Endodermal cell (in vitro differentiated cells): ENCODE measurements around the gene SULT1A1. TPM values are rescaled to one million over a fixed set of nuclear protein-coding genes. Genes with fewer than 3 reads are reported as not detected.
"Not testable (repeated sequence)": the region's sequence is repeated elsewhere in the genome, so short reads cannot be mapped to it uniquely, and the experiment has no call there.

Experiments used
- DNase-seq: peaks from one replicate; pipeline ENCODE4 v3.0.0-alpha.2; 2017
- H3K27ac ChIP-seq: 2 replicates; pipeline ENCODE4 v1.5.1; 2013; ENCODE audit warnings: mild to moderate bottlenecking, low read depth, low read length, moderate library complexity
- H3K27me3 ChIP-seq: 2 replicates; pipeline ENCODE4 v1.6.1; 2013; ENCODE audit warnings: mild to moderate bottlenecking, low read length, moderate library complexity; ENCODE audit not compliant: insufficient read depth, control insufficient read depth, poor library complexity, severe bottlenecking
- H3K36me3 ChIP-seq: 2 replicates; pipeline ENCODE4 v1.7.0; 2013; ENCODE audit warnings: mild to moderate bottlenecking, low read length, moderate library complexity; ENCODE audit not compliant: control insufficient read depth, insufficient read depth
- H3K4me1 ChIP-seq: one replicate; pipeline ENCODE4 v1.7.0; 2013; ENCODE audit warnings: low read length; ENCODE audit not compliant: control insufficient read depth, insufficient read depth
- H3K4me3 ChIP-seq: 2 replicates; pipeline ENCODE4 v1.5.1; 2013; ENCODE audit warnings: mild to moderate bottlenecking, low read length, moderate library complexity
- H3K9ac ChIP-seq: 2 replicates; pipeline ENCODE4 v1.6.1; 2013; ENCODE audit warnings: mild to moderate bottlenecking, low read length, moderate library complexity; ENCODE audit not compliant: poor library complexity, severe bottlenecking; ENCODE audit errors: extremely low read depth
- H3K9me3 ChIP-seq: 2 replicates; pipeline ENCODE4 v1.6.1; 2013; ENCODE audit warnings: mild to moderate bottlenecking, low read length, moderate library complexity; ENCODE audit not compliant: control insufficient read depth
- H3K27ac Mint-ChIP-seq: 2 replicates; pipeline ENCODE4 v1.8.0; 2020; ENCODE audit warnings: mixed read lengths
- H3K27me3 Mint-ChIP-seq: 2 replicates; pipeline ENCODE4 v1.8.0; 2021; ENCODE audit warnings: mild to moderate bottlenecking, mixed read lengths; ENCODE audit not compliant: insufficient read depth
- H3K36me3 Mint-ChIP-seq: 2 replicates; pipeline ENCODE4 v1.8.0; 2020; ENCODE audit warnings: low read depth, mixed read lengths
- H3K4me1 Mint-ChIP-seq: 2 replicates; pipeline ENCODE4 v1.8.0; 2020; ENCODE audit warnings: mixed read lengths
- H3K4me3 Mint-ChIP-seq: 2 replicates; pipeline ENCODE4 v1.8.0; 2020; ENCODE audit warnings: mild to moderate bottlenecking, moderate library complexity, mixed read lengths
- H3K9me3 Mint-ChIP-seq: 2 replicates; pipeline ENCODE4 v1.8.0; 2020; ENCODE audit warnings: mild to moderate bottlenecking, mixed read lengths
- CTCF ChIP-seq: fragments of 200-600 bp; sonication (generic); conservative IDR thresholded peaks from 2 replicates; pipeline ENCODE4 v1.5.0; 2021; ENCODE audit warnings: antibody characterized with exemption, mild to moderate bottlenecking
- WGBS, 2 experiments: methylation state at CpG; one replicate each; pipeline versions ENCODE4 v1.1.5 to v1.1.7; 2013; ENCODE audit warnings: missing lambda C conversion rate in 2 of 2, mixed read lengths in 1 of 2; ENCODE audit not compliant: insufficient coverage in 1 of 2, insufficient read length in 1 of 2; 5-methylcytosine and 5-hydroxymethylcytosine counted together
- total RNA-seq, 2 donors: library from RNA; stranded (reverse); fragmentation: NEBNext Ultra II Directional in 1 of 2; extraction: Animal tissue kit (Norgen Biotek cat#: 25700) in 1 of 2; gene quantifications; 2 replicates in 1 of 2; 3 replicates in 1 of 2; pipeline ENCODE4 v1.2.1, GENCODE V29; 2021

SULT1A1 gene
- total RNA-seq, 2 donors from 2014 or later, result 4.3 to 7.2 TPM

DNA sequence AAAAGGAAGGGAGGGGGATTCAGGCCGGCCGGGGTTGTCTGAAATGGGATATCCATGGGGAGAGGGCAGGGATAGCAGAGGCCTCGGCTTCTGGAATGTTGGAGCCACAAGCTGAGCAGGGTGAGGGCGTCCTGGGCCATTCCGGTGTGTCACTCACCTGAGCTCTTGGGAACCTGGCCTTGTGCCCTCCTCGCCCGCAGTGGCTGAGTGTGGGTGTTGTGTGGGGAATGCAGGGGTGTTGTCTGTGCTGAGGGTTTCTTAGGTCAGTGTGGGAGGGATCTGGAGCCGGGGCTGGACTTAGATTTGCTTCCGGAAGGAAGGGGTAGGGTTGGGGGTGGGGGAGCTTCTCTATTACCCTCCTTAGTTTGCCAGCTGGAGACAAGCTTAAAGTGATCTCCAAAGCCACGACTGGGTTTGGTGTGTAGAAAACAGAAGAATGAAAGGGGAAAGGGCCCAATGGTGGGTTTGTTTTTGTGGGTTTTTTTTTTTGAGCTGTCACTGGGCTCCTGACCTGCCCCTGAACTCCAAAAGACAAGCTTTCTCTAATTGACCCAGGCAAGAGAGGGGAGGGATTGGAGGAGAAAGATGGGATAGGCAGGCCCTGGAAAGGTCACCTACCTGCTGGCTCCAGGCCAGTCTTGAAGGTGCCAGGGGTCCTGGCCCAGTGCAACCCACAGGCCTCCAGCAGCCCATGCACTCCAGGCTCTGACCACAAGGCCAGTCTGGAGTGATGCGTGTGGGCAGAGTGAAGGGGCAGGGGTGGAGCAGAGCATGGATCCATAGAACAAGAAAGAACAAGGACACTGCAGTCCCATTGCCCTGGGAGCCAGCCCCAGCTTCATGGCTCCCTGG, 12.8 kb downstream of the SULT1A1 start, which contains the start of gene SULT1A2:
Gene SULT1A2 (minus strand): TSS at position 211 of the 852 bp plus-strand sequence. CDS start 1,120 bp downstream, outside the sequence.
- peaks cover 4% of the 10 kb centered on the region for H3K4me1 ChIP-seq
- no peak within 1 kb of the TSS for H3K27ac ChIP-seq
- no peaks in the 10 kb centered on the region for H3K36me3 ChIP-seq
- Mint-ChIP-seq H3K27me3 (peaks cover 2% of the 10 kb centered on the region), H3K9me3 (no peaks in the 10 kb centered on the region), H3K27ac (peak within 1 kb of the TSS; percentile 74), H3K36me3 (peaks cover 3% of the 10 kb centered on the region), H3K4me1 (peaks cover 16% of the 10 kb centered on the region), H3K4me3 (peak within 1 kb of the TSS; percentile 19)
- DNase-seq, result peak; percentile 64
- no peak within 1 kb of the TSS for H3K9ac ChIP-seq
- H3K4me3 ChIP-seq, result no peak within 1 kb of the TSS
- no peak for TF ChIP-seq CTCF
- H3K9me3 ChIP-seq, result no peaks in the 10 kb centered on the region
- 53 to 74% methylated on average over 4 to 11 of the region's 11 CpGs for WGBS, 2 experiments
- no peaks in the 10 kb centered on the region for H3K27me3 ChIP-seq

DNA sequence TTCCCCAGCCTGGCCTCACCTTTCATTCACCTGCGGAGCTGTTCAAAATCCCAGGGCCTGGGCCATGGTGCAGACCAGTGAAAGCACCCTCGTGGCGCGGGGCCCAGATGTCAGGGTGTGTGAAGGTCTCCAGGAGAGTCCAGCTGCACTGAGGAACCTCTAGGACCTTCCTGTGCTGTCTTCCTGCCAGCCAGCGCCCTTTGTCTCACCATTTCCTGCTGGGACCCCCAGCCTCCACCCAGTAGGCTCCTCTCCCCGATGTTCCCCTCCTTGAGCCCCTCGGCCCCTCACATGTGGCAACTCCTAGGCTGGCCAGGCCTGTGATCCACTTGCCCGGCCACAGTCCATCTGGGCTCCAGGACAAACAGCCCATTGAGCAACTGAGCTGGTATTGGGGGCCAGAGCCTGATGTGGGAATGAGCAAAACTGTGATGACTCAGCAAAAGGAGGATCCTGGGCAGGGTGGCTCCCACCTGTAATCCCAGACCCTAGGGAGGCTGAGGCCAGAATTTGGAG, 13.7 kb downstream of the SULT1A1 start:
- H3K4me3 Mint-ChIP-seq, result no peak overlapping the region
- no peak overlapping the region for H3K27ac ChIP-seq
- H3K27me3 Mint-ChIP-seq, result peaks cover 2% of the 10 kb centered on the region

GRCh38 chr16:28595451-28595850, 14.4 kb downstream of the SULT1A1 start:
- 94 to 100% methylated on average over 3 to 5 of the region's 6 CpGs for WGBS, 2 experiments
- H3K4me3 Mint-ChIP-seq, H3K27ac Mint-ChIP-seq, H3K9me3 ChIP-seq, H3K27me3 ChIP-seq, H3K27ac ChIP-seq, DNase-seq, H3K9me3 Mint-ChIP-seq, H3K4me1 ChIP-seq, H3K27me3 Mint-ChIP-seq, H3K36me3 ChIP-seq, H3K9ac ChIP-seq, H3K4me3 ChIP-seq: not testable (repeated sequence)
- Mint-ChIP-seq H3K36me3 (peaks cover 12% of the 10 kb centered on the region), H3K4me1 (peaks cover 16% of the 10 kb centered on the region)

More for the DNA sequence above, 13.7 kb downstream of the SULT1A1 start:
- Histone ChIP-seq H3K9ac (no peak overlapping the region), H3K4me1 (peaks cover 4% of the 10 kb centered on the region), H3K4me3 (no peak overlapping the region), H3K36me3 (no peaks in the 10 kb centered on the region), H3K9me3 (no peaks in the 10 kb centered on the region), H3K27me3 (no peaks in the 10 kb centered on the region)
- peaks cover 7% of the 10 kb centered on the region for H3K36me3 Mint-ChIP-seq
- WGBS, 2 experiments, result 89 to 90% methylated on average over 6 to 8 of the region's 8 CpGs
- H3K27ac Mint-ChIP-seq, result peak overlapping the region; percentile 55
- peak; percentile 37 for DNase-seq
- H3K9me3 Mint-ChIP-seq, result no peaks in the 10 kb centered on the region
- peaks cover 16% of the 10 kb centered on the region for H3K4me1 Mint-ChIP-seq
- TF ChIP-seq CTCF, result no peak
